Transverse colon (tissue), 4 donors: ENCODE measurements around the gene AGPAT3. TPM values are rescaled to one million over a fixed set of nuclear protein-coding genes. Genes with fewer than 3 reads are reported as not detected.
A peak's percentile ranks its signal among the peaks of the same experiment; 100 is the strongest.

Experiments
- DNase-seq: peaks from one replicate; pipeline ENCODE4 v3.0.0-alpha.2; 2019
- H3K27ac ChIP-seq, 4 donors: fragments of 200-600 bp; sonication (generic); 2 replicates each; pipeline ENCODE4 v1.5.1; 2016 to 2018; ENCODE audit warnings: inconsistent platforms in 4 of 4
- H3K27me3 ChIP-seq: fragments of 200-600 bp; sonication (generic); 2 replicates; pipeline ENCODE4 v1.5.1; 2017; ENCODE audit warnings: inconsistent platforms
- H3K36me3 ChIP-seq, 4 donors: fragments of 200-600 bp; sonication (generic); 2 replicates each; pipeline ENCODE4 v1.5.1; 2017 to 2019; ENCODE audit warnings: inconsistent platforms in 4 of 4
- H3K4me1 ChIP-seq, 4 donors: fragments of 200-600 bp; sonication (generic); 2 replicates each; pipeline ENCODE4 v1.5.1; 2017 to 2020; ENCODE audit warnings: inconsistent platforms in 4 of 4
- H3K4me3 ChIP-seq, 4 donors: fragments of 200-600 bp; sonication (generic); 1 replicate in 1 of 4; 2 replicates in 3 of 4; pipeline versions ENCODE4 v1.5.1 to v1.6.1; 2017 to 2019; ENCODE audit warnings: inconsistent platforms in 4 of 4
- H3K9me3 ChIP-seq, 2 donors: fragments of 200-600 bp; sonication (generic); 2 replicates each; pipeline ENCODE4 v1.5.1; 2017 to 2019; ENCODE audit warnings: inconsistent platforms in 2 of 2
- EP300 ChIP-seq: sonication (generic); formaldehyde crosslinking; IDR thresholded peaks from one replicate; pipeline ENCODE4 v1.6.1; 2017; ENCODE audit warnings: antibody characterized with exemption, low read depth
- POLR2A ChIP-seq: fragments of 450-650 bp; IDR thresholded peaks from one replicate; pipeline ENCODE4 v1.6.1; 2016; ENCODE audit warnings: antibody characterized with exemption, mild to moderate bottlenecking, moderate library complexity
- POLR2AphosphoS5 ChIP-seq, 3 donors: sonication (generic); formaldehyde crosslinking; IDR thresholded peaks; one replicate each; pipeline ENCODE4 v1.6.1; 2016; ENCODE audit warnings: antibody characterized with exemption in 3 of 3
- WGBS, 2 donors: methylation state at CpG; one replicate each; pipeline ENCODE4 v1.1.5; 2018; ENCODE audit warnings: low coverage in 1 of 2; 5-methylcytosine and 5-hydroxymethylcytosine counted together
- in situ Hi-C, 4 donors: fragments of 200-750 bp; cut with MboI; loops; one replicate each; pipeline versions ENCODE4 v1.15.0 to v1.15.1; 2017; ENCODE audit warnings: low sequenced_read_pairs in 3 of 4, low pct_ligation_motif_present in 1 of 4, low pct_unique_long_range_greater_than_20kb in 1 of 4
- intact Hi-C: fragments of 100-400 bp; cut with DNase I; formaldehyde crosslinking; loops from one replicate; pipeline ENCODE4 v1.15.1; 2023; ENCODE audit warnings: low total_unique reads
- total RNA-seq, 4 donors: library from RNA; depleted of rRNA; stranded (reverse); fragments of >200 nt; gene quantifications; one replicate each; pipeline ENCODE4 v1.1.0, GENCODE V29; 2016
- TF ChIP-seq, protein P1 (sequence below), 5 experiments: fragments of 200-600 bp in 3 of 5; fragments of 450-650 bp in 2 of 5; sonication (generic) in 3 of 5; IDR thresholded peaks; 1 replicate in 2 of 5; 2 replicates in 3 of 5; pipeline ENCODE4 v1.5.1; 2016 to 2017; ENCODE audit warnings: antibody characterized with exemption in 5 of 5, inconsistent platforms in 3 of 5, mild to moderate bottlenecking in 2 of 5, moderate library complexity in 1 of 5

The AGPAT3 gene
- total RNA-seq, 4 donors from 2014 or later: 59.9 to 116 (median 85.3) TPM

DNA sequence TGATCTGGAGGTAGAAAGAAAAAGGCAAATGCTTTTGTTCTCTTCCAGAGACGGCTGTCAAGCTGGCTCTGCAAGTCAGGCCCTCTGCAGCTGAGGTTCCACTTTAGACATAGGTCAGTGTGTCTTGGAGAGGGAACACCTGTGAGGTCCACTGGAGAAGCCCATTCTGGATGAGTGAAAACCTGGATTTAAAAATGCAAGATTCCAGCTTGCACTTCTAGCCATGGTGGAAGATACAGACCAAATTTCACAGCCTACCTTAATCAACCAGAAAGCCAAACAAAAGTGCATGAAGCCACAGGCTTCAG lies 35.0 kb downstream of the AGPAT3 start:
- in situ Hi-C loops: no loop called here
- Histone ChIP-seq H3K4me1 (peaks cover 0 to 18% (median 12%) of the 10 kb centered on the region in 4 donors), H3K27ac (no peak overlapping the region), H3K27me3 (no peaks in the 10 kb centered on the region), H3K36me3 (no peaks in the 10 kb centered on the region), H3K9me3 (no peaks in the 10 kb centered on the region), H3K4me3 (no peak overlapping the region)
- intact Hi-C loops: no loop called here
- TF ChIP-seq, protein P1, sequence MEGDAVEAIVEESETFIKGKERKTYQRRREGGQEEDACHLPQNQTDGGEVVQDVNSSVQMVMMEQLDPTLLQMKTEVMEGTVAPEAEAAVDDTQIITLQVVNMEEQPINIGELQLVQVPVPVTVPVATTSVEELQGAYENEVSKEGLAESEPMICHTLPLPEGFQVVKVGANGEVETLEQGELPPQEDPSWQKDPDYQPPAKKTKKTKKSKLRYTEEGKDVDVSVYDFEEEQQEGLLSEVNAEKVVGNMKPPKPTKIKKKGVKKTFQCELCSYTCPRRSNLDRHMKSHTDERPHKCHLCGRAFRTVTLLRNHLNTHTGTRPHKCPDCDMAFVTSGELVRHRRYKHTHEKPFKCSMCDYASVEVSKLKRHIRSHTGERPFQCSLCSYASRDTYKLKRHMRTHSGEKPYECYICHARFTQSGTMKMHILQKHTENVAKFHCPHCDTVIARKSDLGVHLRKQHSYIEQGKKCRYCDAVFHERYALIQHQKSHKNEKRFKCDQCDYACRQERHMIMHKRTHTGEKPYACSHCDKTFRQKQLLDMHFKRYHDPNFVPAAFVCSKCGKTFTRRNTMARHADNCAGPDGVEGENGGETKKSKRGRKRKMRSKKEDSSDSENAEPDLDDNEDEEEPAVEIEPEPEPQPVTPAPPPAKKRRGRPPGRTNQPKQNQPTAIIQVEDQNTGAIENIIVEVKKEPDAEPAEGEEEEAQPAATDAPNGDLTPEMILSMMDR (IDR thresholded peaks at IDR 0.05): no peak
- no peak for TF ChIP-seq POLR2AphosphoS5 (IDR thresholded peaks at IDR 0.05)
- TF ChIP-seq POLR2A: no peak
- no peak for TF ChIP-seq EP300
- DNase-seq: no peak
- 92 to 100% methylated on average over 1 of the region's 1 CpG for WGBS, 2 donors

DNA sequence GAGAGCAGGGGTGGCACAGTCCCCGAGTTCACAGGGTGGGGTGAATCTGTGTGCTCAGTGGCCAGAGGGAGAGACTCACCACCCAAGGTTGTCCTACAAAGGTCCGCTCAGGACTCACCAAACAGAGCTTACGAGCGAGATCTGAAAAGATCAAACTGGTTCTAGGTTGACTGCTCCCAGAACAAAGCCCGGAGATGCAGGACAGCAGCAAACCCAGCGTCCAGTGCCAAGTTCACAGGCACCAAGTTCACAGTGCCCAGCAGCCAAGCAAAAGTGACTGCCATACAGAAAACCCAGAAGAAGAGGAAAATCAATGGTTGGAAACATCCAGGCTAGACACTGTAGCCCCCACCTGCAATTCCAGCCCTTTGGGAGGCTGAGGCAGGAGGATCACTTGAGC lies 35.7 kb downstream of the AGPAT3 start:
- in situ Hi-C loops (no loop called here), intact Hi-C loops (no loop called here)
- no peak overlapping the region for H3K4me3 ChIP-seq
- TF ChIP-seq, protein P1 (IDR thresholded peaks at IDR 0.05): no peak
- TF ChIP-seq EP300 (no peak), POLR2AphosphoS5 (IDR thresholded peaks at IDR 0.05) (no peak), POLR2A (no peak)
- no peak for DNase-seq
- H3K27me3 ChIP-seq: no peaks in the 10 kb centered on the region
- no peaks in the 10 kb centered on the region for H3K36me3 ChIP-seq
- H3K27ac ChIP-seq: no peak overlapping the region
- 94 to 100% methylated on average over 2 to 6 of the region's 6 CpGs for WGBS, 2 donors
- H3K4me1 ChIP-seq: peaks cover 0 to 13% (median 9%) of the 10 kb centered on the region in 4 donors
- no peaks in the 10 kb centered on the region for H3K9me3 ChIP-seq

DNA sequence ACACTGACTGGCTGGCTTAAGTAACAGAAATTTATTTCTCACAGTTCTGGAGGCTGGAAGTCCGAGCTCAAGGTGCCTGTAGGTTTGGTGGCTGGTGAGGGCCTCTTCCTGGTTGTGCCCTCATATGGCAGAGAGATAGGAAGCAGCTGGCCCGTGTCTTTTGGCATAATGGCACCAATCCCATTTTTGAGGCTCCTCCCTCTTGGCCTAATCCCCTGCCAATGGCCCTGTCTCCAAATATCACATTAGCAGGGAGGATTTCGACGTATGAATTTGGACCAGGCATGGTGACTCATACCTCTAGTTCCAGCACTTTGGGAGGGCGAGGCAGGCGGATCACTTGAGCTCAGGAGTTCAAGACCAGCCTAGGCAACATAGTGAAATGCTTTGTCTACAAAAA lies 37.4 kb downstream of the AGPAT3 start:
- peaks cover 0 to 9% (median 8%) of the 10 kb centered on the region in 4 donors for H3K4me1 ChIP-seq
- WGBS, 2 donors: 61 to 81% methylated on average over 5 to 6 of the region's 6 CpGs
- in situ Hi-C loops (no loop called here), intact Hi-C loops (no loop called here)
- H3K27me3 ChIP-seq: no peaks in the 10 kb centered on the region
- H3K9me3 ChIP-seq: no peaks in the 10 kb centered on the region
- no peak for DNase-seq
- H3K27ac ChIP-seq: peak overlapping the region in 1 of 4 donors; percentile 0
- H3K36me3 ChIP-seq: peaks cover 0 to 5% (median 0%) of the 10 kb centered on the region in 4 donors
- no peak overlapping the region for H3K4me3 ChIP-seq
- TF ChIP-seq, protein P1 (IDR thresholded peaks at IDR 0.05): no peak
- TF ChIP-seq POLR2AphosphoS5 (IDR thresholded peaks at IDR 0.05): no peak

DNA sequence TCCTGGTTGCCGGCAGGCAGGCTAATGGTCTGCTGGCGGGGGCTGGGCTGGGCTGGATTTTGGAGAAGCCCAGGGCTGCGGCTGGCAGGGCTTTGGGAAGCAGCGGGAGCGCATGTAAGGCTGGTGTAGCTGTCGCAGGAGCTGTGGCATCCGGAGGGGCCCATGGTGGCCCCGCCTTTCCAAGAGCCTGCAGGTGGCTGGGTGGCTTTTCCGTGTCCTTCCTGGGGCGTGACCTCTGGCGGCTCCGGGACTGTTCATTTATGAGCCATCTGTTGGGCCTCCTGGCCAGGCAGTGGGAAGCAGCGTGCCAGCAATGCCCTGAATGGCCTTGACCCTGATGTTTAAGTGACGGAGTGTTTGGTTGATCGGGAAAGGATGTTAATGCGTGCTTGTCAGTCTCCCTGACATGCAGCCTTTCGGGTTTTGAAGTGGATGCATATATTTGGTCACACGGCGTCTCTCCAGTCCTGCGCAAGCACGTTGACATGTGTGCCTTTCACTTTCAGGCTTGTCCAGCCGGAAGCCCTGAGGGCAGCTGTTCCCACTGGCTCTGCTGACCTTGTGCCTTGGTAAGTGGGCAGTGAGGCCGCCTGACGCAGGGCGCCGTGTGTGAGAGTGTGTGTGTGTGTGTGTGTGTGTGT lies 38.5 kb downstream of the AGPAT3 start:
- H3K4me1 ChIP-seq: peaks cover 0 to 9% (median 8%) of the 10 kb centered on the region in 4 donors
- TF ChIP-seq POLR2AphosphoS5 (IDR thresholded peaks at IDR 0.05): peak in 1 of 3 donors; percentile 11
- no peak for TF ChIP-seq EP300
- H3K27me3 ChIP-seq: no peaks in the 10 kb centered on the region
- peak overlapping the region in 2 of 4 donors; percentile 0 to 17 for H3K27ac ChIP-seq
- H3K36me3 ChIP-seq: peaks cover 0 to 5% (median 0%) of the 10 kb centered on the region in 4 donors
- WGBS, 2 donors: 30 to 78% methylated on average over 2 to 26 of the region's 26 CpGs
- in situ Hi-C loops (no loop called here), intact Hi-C loops (no loop called here)
- H3K4me3 ChIP-seq: no peak overlapping the region
- H3K9me3 ChIP-seq: no peaks in the 10 kb centered on the region
- peak; percentile 26 for DNase-seq

DNA sequence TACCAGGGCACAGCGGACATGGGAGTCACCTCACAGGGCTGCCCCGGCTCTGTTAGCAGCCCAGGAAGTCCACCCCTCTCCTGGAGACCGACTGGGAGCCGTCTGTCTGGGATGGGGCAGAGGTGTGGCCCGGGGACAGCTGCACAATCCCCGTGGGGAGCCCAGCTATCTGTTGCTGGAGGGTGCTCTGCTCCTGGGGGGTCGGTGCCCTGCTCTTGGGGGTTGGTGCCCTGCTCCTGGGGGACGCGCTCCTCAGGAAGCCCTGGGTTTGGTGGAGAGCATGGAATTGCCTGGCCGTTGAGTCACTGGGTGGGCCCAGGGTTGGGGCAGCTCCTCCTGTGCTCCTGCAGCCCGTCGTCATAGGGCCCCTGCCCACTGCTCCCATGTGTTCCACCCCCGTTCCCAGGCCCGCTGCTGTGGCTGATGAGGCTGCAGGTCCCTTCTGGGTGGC lies 39.3 kb downstream of the AGPAT3 start:
- intact Hi-C loops (no loop called here), in situ Hi-C loops (no loop called here)
- Histone ChIP-seq H3K4me3 (no peak overlapping the region), H3K27ac (no peak overlapping the region), H3K36me3 (peaks cover 0 to 5% (median 0%) of the 10 kb centered on the region in 4 donors), H3K27me3 (no peaks in the 10 kb centered on the region), H3K9me3 (no peaks in the 10 kb centered on the region), H3K4me1 (peaks cover 0 to 9% (median 8%) of the 10 kb centered on the region in 4 donors)
- no peak for DNase-seq
- TF ChIP-seq POLR2AphosphoS5 (IDR thresholded peaks at IDR 0.05) (no peak), EP300 (no peak), POLR2A (no peak)
- TF ChIP-seq, protein P1 (IDR thresholded peaks at IDR 0.05): no peak
- WGBS, 2 donors: 87% methylated on average over 12 of the region's 14 CpGs; no CpG with 5 or more reads in 1 of the 2 donors
